HepG2 (cell line): Measurements from ENCODE around the gene LRRC8D. TPM values are rescaled to one million over a fixed set of nuclear protein-coding genes. Genes with fewer than 3 reads are reported as not detected.
A peak's percentile ranks its signal among the peaks of the same experiment; 100 is the strongest.

Experiments used
- ARID2 ChIP-seq: sonication (generic); formaldehyde crosslinking; IDR thresholded peaks from 2 replicates; pipeline ENCODE4 v1.8.1; 2022; ENCODE audit warnings: mild to moderate bottlenecking, missing genetic modification reagents, borderline replicate concordance
- ASH2L ChIP-seq: fragments of 300-600, 200-600 bp; sonication (generic); IDR thresholded peaks from 2 replicates; pipeline ENCODE4 v1.7.0; 2017; ENCODE audit warnings: low read depth, mild to moderate bottlenecking, moderate library complexity, mixed read lengths, low read length; ENCODE audit not compliant: insufficient read length
- ATF7-NPFF ChIP-seq: sonication (generic); formaldehyde crosslinking; IDR thresholded peaks from 2 replicates; pipeline ENCODE4 v1.8.1; 2023; ENCODE audit warnings: mild to moderate bottlenecking, low read depth, missing genetic modification reagents, moderate library complexity
- BHLHE40 ChIP-seq: IDR thresholded peaks from 2 replicates; pipeline ENCODE4 v1.6.1; 2011; ENCODE audit warnings: low read length, improper control_type of control experiment
- EEA1 ChIP-seq: sonication (generic); formaldehyde crosslinking; IDR thresholded peaks from 2 replicates; pipeline ENCODE4 v1.5.1; 2020; ENCODE audit warnings: mild to moderate bottlenecking, missing genetic modification reagents, borderline replicate concordance
- GZF1 ChIP-seq: sonication (generic); formaldehyde crosslinking; IDR thresholded peaks from 2 replicates; pipeline ENCODE4 v1.5.1; 2020; ENCODE audit warnings: mild to moderate bottlenecking, missing genetic modification reagents
- HDAC2 ChIP-seq: sonication (generic); formaldehyde crosslinking; IDR thresholded peaks from 2 replicates; pipeline ENCODE4 v1.4.0; 2020; ENCODE audit warnings: missing genetic modification reagents
- HNRNPL ChIP-seq: fragments of 200-400 bp; formaldehyde crosslinking; IDR thresholded peaks from 2 replicates; pipeline ENCODE4 v1.6.1; 2017; ENCODE audit warnings: mild to moderate bottlenecking, low read depth, low read length
- HOXA3 ChIP-seq: sonication (generic); formaldehyde crosslinking; IDR thresholded peaks from 2 replicates; pipeline ENCODE4 v1.5.0; 2020; ENCODE audit warnings: missing genetic modification reagents
- LCORL ChIP-seq, 2 experiments: fragments of 450-650 bp in 1 of 2; sonication (generic) in 1 of 2; formaldehyde crosslinking in 1 of 2; IDR thresholded peaks; 2 replicates each; pipeline versions ENCODE4 v1.5.0 to v1.6.1; 2017 to 2020; ENCODE audit warnings: antibody characterized with exemption in 1 of 2, missing genetic modification reagents in 1 of 2
- MLXIP ChIP-seq: sonication (generic); formaldehyde crosslinking; IDR thresholded peaks from 2 replicates; pipeline ENCODE4 v1.9.0; 2021; ENCODE audit warnings: missing genetic modification reagents, borderline replicate concordance
- MZF1 ChIP-seq: sonication (generic); formaldehyde crosslinking; IDR thresholded peaks from 2 replicates; pipeline ENCODE4 v1.8.1; 2023; ENCODE audit warnings: mild to moderate bottlenecking, missing genetic modification reagents, borderline replicate concordance
- NCOA5 ChIP-seq: sonication (generic); formaldehyde crosslinking; IDR thresholded peaks from 2 replicates; pipeline ENCODE4 v1.4.0; 2020; ENCODE audit warnings: missing genetic modification reagents
- PTBP1 ChIP-seq: fragments of 200-400 bp; formaldehyde crosslinking; IDR thresholded peaks from 2 replicates; pipeline ENCODE4 v1.6.1; 2018; ENCODE audit warnings: low read length, low read depth; ENCODE audit not compliant: poor library complexity, severe bottlenecking
- SIN3A ChIP-seq: IDR thresholded peaks from 2 replicates; pipeline ENCODE4 v1.6.1; 2011; ENCODE audit warnings: low read depth, mild to moderate bottlenecking, control low read depth, low read length, borderline replicate concordance
- SPEN ChIP-seq: sonication (generic); formaldehyde crosslinking; IDR thresholded peaks from 2 replicates; pipeline ENCODE4 v1.5.1; 2020; ENCODE audit warnings: low read depth, mild to moderate bottlenecking, missing genetic modification reagents
- ZKSCAN1 ChIP-seq: fragments of 150-350 bp; IDR thresholded peaks from 2 replicates; pipeline ENCODE4 v1.6.1; 2014; ENCODE audit warnings: low read length
- ZNF343 ChIP-seq: sonication (generic); formaldehyde crosslinking; IDR thresholded peaks from 2 replicates; pipeline ENCODE4 v1.4.0; 2020; ENCODE audit warnings: mild to moderate bottlenecking, missing genetic modification reagents
- ZNF547 ChIP-seq: sonication (generic); formaldehyde crosslinking; IDR thresholded peaks from 2 replicates; pipeline ENCODE4 v1.5.1; 2020; ENCODE audit warnings: mild to moderate bottlenecking, missing genetic modification reagents
- ZNF761 ChIP-seq: sonication (generic); formaldehyde crosslinking; conservative IDR thresholded peaks from 2 replicates; pipeline ENCODE4 v1.4.0; 2020; ENCODE audit warnings: mild to moderate bottlenecking, missing genetic modification reagents
- ZSCAN25 ChIP-seq: sonication (generic); formaldehyde crosslinking; IDR thresholded peaks from 2 replicates; pipeline ENCODE4 v1.8.0; 2022; ENCODE audit warnings: mild to moderate bottlenecking, missing genetic modification reagents
- polyA plus RNA-seq, 8 experiments: library from polyadenylated mRNA; depleted of rRNA in 3 of 8; stranded (reverse) in 7 of 8; unstranded in 1 of 8; fragments of >200 nt; fragmentation: Illumina TruSeq in 4 of 8; extraction: Trizol in 4 of 8; gene quantifications; 2 replicates each; pipeline versions ENCODE4 v1.2.1 to v1.2.3, GENCODE V29; 2011 to 2016; ENCODE audit warnings: low read depth in 4 of 8, missing spikeins in 1 of 8, mixed read lengths in 1 of 8; ENCODE audit not compliant: insufficient read depth in 1 of 8
- total RNA-seq, 5 experiments: library from RNA; depleted of rRNA; stranded (reverse); fragments of >200 nt; fragmentation: Illumina TruSeq; extraction: Trizol; gene quantifications; 2 replicates each; pipeline ENCODE4 v1.2.3, GENCODE V29; 2016; ENCODE audit warnings: low read depth in 1 of 5
- TF ChIP-seq, protein P1 (sequence below): sonication (generic); formaldehyde crosslinking; IDR thresholded peaks from 2 replicates; pipeline ENCODE4 v1.5.0; 2020; ENCODE audit warnings: missing genetic modification reagents
- TF ChIP-seq, protein P2 (sequence below): sonication (generic); formaldehyde crosslinking; IDR thresholded peaks from 2 replicates; pipeline ENCODE4 v1.5.0; 2020; ENCODE audit warnings: mild to moderate bottlenecking, missing genetic modification reagents

The LRRC8D gene
- total and polyA plus RNA-seq, 2 of the 13 experiments (the other 11 are each of a cell fraction or from before 2014, with no cell fraction given): 29.9 to 45.5 TPM

DNA sequence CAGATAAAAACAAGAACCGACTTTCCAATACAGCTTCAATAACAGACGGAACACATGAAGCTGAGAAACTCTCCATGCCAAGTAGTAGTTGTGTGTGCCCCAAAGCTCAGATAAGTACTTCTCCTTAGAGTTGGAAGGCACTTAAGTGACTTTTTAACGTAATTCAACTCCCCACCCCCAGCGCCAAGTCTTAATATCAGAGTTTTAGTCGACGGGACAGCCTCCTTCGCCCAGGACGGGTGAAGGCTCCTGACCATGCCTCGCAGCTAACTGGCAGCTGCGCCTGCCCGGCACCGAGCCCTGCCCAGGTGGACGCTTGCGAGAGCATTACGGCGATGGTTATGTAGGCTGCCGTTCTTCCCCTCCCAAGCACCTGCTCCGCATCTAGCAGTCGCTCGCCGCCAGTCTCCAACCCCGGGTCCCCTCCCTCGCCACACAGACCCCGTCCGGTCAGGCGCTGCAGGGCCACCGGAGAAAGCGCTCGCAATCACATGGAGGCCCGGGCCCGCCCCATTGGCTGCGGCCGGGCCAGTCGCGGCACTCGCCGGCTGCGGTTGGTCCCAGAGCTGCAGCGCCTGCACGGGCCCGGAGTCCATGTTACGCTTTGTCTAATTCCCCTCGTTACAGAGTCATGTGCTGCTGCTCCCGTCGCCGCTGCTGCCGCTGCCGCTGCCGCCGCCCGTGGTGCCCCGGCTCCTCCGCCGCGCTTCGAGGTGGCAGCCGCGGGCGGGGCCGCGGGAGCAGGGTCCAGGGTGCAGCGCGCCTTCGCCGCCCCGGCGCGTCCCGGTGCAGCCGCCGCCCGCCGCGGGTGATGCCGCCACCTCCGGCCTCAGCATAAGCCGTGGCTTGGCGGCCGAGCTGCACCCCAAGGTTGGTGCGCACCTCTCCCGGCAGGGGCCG is at the start of gene LRRC8D (continued):
- TF ChIP-seq SPEN (CRISPR knock-in tag) (peak; percentile 33; the same call in 1 of the 2 replicates), ZNF547 (no peak; the same call in 1 of the 2 replicates), HDAC2 (CRISPR knock-in tag) (peak; percentile 44; the same call in 1 of the 2 replicates), ZNF343 (CRISPR knock-in tag) (0 out of 2 replicates have a peak, but pooled peaks have one; percentile 11), ATF7-NPFF (CRISPR knock-in tag) (peak; percentile 35; the same call in 1 of the 2 replicates), ARID2 (CRISPR knock-in tag) (no peak), SIN3A (peak; percentile 50; the same call in 1 of the 2 replicates), ASH2L (peak; percentile 75), BHLHE40 (peak; percentile 61), ZKSCAN1 (no peak), ZNF761 (CRISPR knock-in tag) (no peak), PTBP1 (no peak), MLXIP (CRISPR knock-in tag) (no peak), EEA1 (CRISPR knock-in tag) (no peak), NCOA5 (CRISPR knock-in tag) (no peak), MZF1 (CRISPR knock-in tag) (no peak), ZSCAN25 (peak; percentile 65), LCORL (IDR thresholded peaks at IDR 0.05) (no peak), LCORL (CRISPR knock-in tag; IDR thresholded peaks at IDR 0.05) (0 out of 2 replicates have a peak, but pooled peaks have one; percentile 22), HNRNPL (no peak), HOXA3 (CRISPR knock-in tag) (no peak; the same call in 1 of the 2 replicates), GZF1 (CRISPR knock-in tag) (peak; percentile 30; the same call in 1 of the 2 replicates)
- TF ChIP-seq, protein P1, sequence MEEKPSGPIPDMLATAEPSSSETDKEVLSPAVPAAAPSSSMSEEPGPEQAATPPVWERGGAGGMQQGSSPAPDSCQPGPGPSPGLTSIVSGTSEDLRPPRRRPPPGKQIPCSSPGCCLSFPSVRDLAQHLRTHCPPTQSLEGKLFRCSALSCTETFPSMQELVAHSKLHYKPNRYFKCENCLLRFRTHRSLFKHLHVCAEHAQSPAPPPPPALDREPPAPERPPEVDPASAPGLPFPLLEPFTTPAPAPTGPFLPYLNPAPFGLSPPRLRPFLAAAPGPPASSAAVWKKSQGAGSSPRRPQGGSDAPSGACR (CRISPR knock-in tag): 0 out of 2 replicates have a peak, but pooled peaks have one; percentile 54
- TF ChIP-seq, protein P2, sequence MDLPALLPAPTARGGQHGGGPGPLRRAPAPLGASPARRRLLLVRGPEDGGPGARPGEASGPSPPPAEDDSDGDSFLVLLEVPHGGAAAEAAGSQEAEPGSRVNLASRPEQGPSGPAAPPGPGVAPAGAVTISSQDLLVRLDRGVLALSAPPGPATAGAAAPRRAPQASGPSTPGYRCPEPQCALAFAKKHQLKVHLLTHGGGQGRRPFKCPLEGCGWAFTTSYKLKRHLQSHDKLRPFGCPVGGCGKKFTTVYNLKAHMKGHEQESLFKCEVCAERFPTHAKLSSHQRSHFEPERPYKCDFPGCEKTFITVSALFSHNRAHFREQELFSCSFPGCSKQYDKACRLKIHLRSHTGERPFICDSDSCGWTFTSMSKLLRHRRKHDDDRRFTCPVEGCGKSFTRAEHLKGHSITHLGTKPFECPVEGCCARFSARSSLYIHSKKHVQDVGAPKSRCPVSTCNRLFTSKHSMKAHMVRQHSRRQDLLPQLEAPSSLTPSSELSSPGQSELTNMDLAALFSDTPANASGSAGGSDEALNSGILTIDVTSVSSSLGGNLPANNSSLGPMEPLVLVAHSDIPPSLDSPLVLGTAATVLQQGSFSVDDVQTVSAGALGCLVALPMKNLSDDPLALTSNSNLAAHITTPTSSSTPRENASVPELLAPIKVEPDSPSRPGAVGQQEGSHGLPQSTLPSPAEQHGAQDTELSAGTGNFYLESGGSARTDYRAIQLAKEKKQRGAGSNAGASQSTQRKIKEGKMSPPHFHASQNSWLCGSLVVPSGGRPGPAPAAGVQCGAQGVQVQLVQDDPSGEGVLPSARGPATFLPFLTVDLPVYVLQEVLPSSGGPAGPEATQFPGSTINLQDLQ (CRISPR knock-in tag): no peak
